Measurements from ENCODE around the gene GALNT1. TPM values are rescaled to one million over a fixed set of nuclear protein-coding genes. Genes with fewer than 3 reads are reported as not detected.

The GALNT1 gene
- total and polyA plus RNA-seq, 9 of the 15 experiments (the other 6 are each of a cell fraction or from before 2014, with no cell fraction given): 14.4 to 54.1 (median 36.6) TPM

- no TSS peak for BruUV-seq (replicated peaks)
- no peak for DNase-seq (ENCODE audit: extremely low read depth in 1 of 4, low spot score in 3 of 4)
- TF ChIP-seq PRDM10 (IDR thresholded peaks at IDR 0.05; ENCODE audit: partially characterized antibody) (no peak), BHLHE40 (IDR thresholded peaks at IDR 0.05; ENCODE audit: low read length) (no peak), ZNF311 (CRISPR knock-in tag; IDR thresholded peaks at IDR 0.05) (no peak), MAFG (tag; conservative IDR thresholded peaks at IDR 0.05) (no peak), SETDB1 (IDR thresholded peaks at IDR 0.05; ENCODE audit: low read length) (no peak), STAT5B (CRISPR knock-in tag; IDR thresholded peaks at IDR 0.05) (no peak), RBM14 (IDR thresholded peaks at IDR 0.05; ENCODE audit: borderline replicate concordance, insufficient read depth, low read depth, low read length) (no peak), NFRKB (IDR thresholded peaks at IDR 0.05; ENCODE audit: low read depth) (no peak), RERE (CRISPR knock-in tag; IDR thresholded peaks at IDR 0.05; ENCODE audit: borderline replicate concordance) (no peak), DIDO1 (tag; IDR thresholded peaks at IDR 0.05; ENCODE audit: low read depth) (no peak), ZNF695 (CRISPR knock-in tag; IDR thresholded peaks at IDR 0.05) (no peak)
- TF ChIP-seq, protein P1, sequence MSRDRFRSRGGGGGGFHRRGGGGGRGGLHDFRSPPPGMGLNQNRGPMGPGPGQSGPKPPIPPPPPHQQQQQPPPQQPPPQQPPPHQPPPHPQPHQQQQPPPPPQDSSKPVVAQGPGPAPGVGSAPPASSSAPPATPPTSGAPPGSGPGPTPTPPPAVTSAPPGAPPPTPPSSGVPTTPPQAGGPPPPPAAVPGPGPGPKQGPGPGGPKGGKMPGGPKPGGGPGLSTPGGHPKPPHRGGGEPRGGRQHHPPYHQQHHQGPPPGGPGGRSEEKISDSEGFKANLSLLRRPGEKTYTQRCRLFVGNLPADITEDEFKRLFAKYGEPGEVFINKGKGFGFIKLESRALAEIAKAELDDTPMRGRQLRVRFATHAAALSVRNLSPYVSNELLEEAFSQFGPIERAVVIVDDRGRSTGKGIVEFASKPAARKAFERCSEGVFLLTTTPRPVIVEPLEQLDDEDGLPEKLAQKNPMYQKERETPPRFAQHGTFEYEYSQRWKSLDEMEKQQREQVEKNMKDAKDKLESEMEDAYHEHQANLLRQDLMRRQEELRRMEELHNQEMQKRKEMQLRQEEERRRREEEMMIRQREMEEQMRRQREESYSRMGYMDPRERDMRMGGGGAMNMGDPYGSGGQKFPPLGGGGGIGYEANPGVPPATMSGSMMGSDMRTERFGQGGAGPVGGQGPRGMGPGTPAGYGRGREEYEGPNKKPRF (IDR thresholded peaks at IDR 0.05; ENCODE audit: low read depth, low read length): no peak
Measured at GRCh38 chr18:35609236-35609635, 27.7 kb downstream of the GALNT1 start.

More at GRCh38 chr18:35609236-35609635, 27.7 kb downstream of the GALNT1 start:
- POLR2A ChIA-PET: interaction anchor here (0.8 to 4.3 kb wide), 2 partner anchors 9 to 26 kb away, joined by 3 to 22 read pairs; no protein-coding TSS in a partner anchor
- Histone ChIP-seq H3K9me3 (replicated peaks; ENCODE audit: control insufficient read depth, insufficient read depth, low read depth, low read length) (no peaks in the 10 kb centered on the region), H3K4me3 (no peak overlapping the region), H3K79me2 (ENCODE audit: control insufficient read depth, insufficient read depth, low read length) (0 out of 3 replicates have a peak, but pooled peaks cover 4% of the 10 kb centered on the region), H3K27ac (ENCODE audit: extremely low read depth, low read depth, low read length) (no peak overlapping the region), H3K27me3 (ENCODE audit: control insufficient read depth in 2 of 2, insufficient read depth in 2 of 2, low read length in 2 of 2) (no peaks in the 10 kb centered on the region), H3K4me1 (replicated peaks in 1 of 2; ENCODE audit: control insufficient read depth in 2 of 2, insufficient read depth in 2 of 2, low read length in 2 of 2) (0 out of 5 replicates have a peak, but pooled peaks cover 0 to 2% of the 10 kb centered on the region in 2 experiments), H3K9ac (ENCODE audit: insufficient read depth in 1 of 2, low read depth in 2 of 2, low read length in 2 of 2) (no peak overlapping the region), H3K36me3 (ENCODE audit: control insufficient read depth, insufficient read depth, low read length) (no peaks in the 10 kb centered on the region), H3K4me2 (ENCODE audit: insufficient read depth, low read length) (no peak overlapping the region), H4K20me1 (replicated peaks; ENCODE audit: control insufficient read depth, insufficient read depth, low read length) (no peaks in the 10 kb centered on the region), H3K9me1 (ENCODE audit: control insufficient read depth, insufficient read depth, low read length) (no peaks in the 10 kb centered on the region), H2AFZ (ENCODE audit: low read depth, low read length) (no peak overlapping the region)
- CTCF ChIA-PET (ENCODE audit: low intra/inter-chr PET ratio): no interaction called here
- FAIRE-seq: no peak
- ATAC-seq: no peak
- intact Hi-C loops (cut with micrococcal nuclease): no loop called here
- in situ Hi-C loops (cut with MboI): no loop called here
- WGBS (ENCODE audit: insufficient coverage, low coverage, missing lambda C conversion rate): 68% methylated on average over 1 of the region's 1 CpG

Data from K562 (cell line).